GM21367 (cell line): ENCODE results near the gene KY.

Experiments used
- ATAC-seq: cut with Tn5 transposase; IDR thresholded peaks from one replicate; pipeline ENCODE4 v1.9.1; 2021; ENCODE audit not compliant: unreplicated experiment

The KY gene

DNA sequence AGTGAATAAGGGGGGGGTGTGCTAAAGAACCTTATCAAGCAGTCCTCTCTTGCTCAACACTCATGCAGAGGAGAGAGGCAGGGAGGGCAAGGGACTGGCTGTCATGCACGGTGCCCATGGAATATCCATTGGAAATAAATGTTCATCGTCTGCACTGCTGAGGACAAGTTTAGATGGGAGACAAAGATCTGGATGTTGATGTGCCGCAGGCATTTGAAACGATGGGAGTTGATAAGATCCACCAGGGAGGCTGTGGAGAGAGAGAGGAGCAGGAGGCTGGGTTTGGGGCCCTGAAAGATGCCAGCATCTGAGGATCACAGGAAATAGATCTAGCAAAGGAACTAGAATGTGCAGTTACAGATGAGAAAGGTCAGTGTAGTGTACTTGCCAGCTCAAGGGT lies 88.8 kb downstream of the KY start:
- no peak for ATAC-seq

DNA sequence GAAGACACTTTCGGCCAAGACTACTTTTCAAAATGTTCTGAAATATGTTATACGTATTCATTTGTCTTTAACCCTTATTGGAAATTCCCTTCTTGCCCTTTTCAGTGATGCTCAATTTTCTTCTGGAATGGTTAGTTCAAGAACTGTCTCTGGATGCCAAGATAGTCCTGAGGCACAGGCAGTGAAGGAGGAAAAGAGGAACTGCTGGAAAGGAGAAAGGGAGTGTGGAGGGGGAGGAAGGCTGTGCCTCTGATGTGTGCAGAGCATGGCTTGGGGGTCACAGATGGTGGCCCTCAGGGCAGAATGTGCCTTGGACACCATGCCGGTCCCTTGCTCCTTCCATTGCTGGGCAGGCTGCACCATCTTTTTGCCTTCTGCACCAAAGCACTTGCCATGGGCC lies 91.2 kb downstream of the KY start:
- no peak for ATAC-seq
